Omental fat pad (tissue), 4 donors: ENCODE results near the gene DCAF7. TPM values are rescaled to one million over a fixed set of nuclear protein-coding genes. Genes with fewer than 3 reads are reported as not detected.

Experiments
- ATAC-seq: fragments of 150-250 bp; one replicate; pipeline ENCODE4 v1.9.1; 2016; ENCODE audit warnings: mild to moderate bottlenecking, moderate library complexity; ENCODE audit not compliant: low FRiP score
- DNase-seq: peaks from one replicate; pipeline ENCODE4 v3.0.0-alpha.2; 2019; ENCODE audit warnings: low spot score
- total RNA-seq, 4 donors: library from RNA; depleted of rRNA; stranded (reverse); fragments of >200 nt; gene quantifications; one replicate each; pipeline ENCODE4 v1.1.0, GENCODE V29; 2016
- TF ChIP-seq, protein P1 (sequence below), 3 donors: fragments of 450-650 bp; IDR thresholded peaks; one replicate each; pipeline ENCODE4 v1.5.1; 2016 to 2017; ENCODE audit warnings: antibody characterized with exemption in 3 of 3, mild to moderate bottlenecking in 3 of 3, moderate library complexity in 2 of 3

Gene DCAF7
- total RNA-seq, 4 donors from 2014 or later = 18.8 to 29.3 (median 27.3) TPM

DNA sequence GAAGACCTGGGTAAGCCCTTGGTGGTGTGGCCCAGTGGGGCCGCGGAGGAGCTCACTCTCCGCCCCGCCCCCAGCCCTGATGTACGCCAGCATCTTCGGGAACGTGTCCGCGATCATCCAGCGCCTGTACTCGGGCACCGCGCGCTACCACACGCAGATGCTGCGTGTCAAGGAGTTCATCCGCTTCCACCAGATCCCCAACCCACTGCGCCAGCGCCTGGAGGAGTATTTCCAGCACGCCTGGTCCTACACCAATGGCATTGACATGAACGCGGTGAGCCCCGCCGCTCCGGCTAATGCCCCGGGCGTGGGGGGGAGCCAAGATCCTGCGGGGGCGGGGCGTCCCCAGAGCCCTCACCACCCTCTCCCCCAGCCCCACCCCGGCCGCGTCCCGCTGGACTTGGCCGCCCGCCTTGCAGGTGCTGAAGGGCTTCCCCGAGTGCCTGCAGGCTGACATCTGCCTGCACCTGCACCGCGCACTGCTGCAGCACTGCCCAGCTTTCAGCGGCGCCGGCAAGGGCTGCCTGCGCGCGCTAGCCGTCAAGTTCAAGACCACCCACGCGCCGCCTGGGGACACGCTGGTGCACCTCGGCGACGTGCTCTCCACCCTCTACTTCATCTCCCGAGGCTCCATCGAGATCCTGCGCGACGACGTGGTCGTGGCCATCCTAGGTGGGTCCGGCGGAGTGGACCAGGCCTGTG, 12.1 kb upstream of the DCAF7 start:
- TF ChIP-seq, protein P1, sequence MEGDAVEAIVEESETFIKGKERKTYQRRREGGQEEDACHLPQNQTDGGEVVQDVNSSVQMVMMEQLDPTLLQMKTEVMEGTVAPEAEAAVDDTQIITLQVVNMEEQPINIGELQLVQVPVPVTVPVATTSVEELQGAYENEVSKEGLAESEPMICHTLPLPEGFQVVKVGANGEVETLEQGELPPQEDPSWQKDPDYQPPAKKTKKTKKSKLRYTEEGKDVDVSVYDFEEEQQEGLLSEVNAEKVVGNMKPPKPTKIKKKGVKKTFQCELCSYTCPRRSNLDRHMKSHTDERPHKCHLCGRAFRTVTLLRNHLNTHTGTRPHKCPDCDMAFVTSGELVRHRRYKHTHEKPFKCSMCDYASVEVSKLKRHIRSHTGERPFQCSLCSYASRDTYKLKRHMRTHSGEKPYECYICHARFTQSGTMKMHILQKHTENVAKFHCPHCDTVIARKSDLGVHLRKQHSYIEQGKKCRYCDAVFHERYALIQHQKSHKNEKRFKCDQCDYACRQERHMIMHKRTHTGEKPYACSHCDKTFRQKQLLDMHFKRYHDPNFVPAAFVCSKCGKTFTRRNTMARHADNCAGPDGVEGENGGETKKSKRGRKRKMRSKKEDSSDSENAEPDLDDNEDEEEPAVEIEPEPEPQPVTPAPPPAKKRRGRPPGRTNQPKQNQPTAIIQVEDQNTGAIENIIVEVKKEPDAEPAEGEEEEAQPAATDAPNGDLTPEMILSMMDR (IDR thresholded peaks at IDR 0.05) = no peak
- no peak for DNase-seq
- no peak for ATAC-seq

DNA sequence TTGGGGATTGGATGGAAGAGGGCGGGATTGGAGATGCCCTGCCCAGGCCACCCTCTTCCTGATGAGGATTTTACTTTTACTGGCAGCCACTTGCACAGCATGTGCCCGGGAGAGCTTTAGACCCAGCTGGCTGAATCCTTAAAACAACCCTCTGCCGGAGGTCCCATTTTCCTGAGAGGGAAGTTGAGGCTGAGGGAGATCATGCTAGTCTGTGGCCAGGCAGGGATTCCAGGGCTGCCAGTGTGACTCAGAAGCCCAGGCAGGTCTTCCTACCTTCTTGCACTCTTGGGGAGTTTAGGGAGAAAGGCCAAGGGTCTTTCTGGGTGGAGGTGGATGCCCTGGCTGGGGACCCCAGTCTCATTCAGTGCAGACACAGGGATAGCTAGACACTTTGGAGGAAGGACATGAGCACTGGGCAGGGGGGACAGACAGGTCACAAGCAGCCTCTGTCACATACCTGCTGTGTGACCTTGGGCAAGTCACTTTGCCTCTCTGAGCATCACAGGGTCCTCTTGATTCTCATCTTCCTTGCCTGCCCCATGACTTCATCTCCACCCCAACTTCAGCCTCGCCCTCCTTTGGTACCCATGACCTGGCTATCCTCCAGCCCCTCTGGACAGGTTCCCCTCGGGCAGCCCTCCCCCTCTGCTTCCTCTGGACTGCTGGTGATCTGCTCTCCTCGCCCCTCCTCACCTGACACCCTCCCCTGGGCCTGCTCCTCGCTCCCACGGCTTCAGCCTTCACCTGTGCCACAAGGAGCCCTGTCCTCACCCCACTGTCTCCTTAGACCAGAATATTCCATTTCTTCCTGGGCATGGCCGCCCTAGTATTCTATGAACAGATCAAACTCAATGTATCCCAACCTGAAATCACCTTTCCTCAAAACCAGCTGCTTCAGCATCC, 11.3 kb upstream of the DCAF7 start:
- DNase-seq (no peak), ATAC-seq (no peak)
- TF ChIP-seq, protein P1 (IDR thresholded peaks at IDR 0.05) = no peak

DNA sequence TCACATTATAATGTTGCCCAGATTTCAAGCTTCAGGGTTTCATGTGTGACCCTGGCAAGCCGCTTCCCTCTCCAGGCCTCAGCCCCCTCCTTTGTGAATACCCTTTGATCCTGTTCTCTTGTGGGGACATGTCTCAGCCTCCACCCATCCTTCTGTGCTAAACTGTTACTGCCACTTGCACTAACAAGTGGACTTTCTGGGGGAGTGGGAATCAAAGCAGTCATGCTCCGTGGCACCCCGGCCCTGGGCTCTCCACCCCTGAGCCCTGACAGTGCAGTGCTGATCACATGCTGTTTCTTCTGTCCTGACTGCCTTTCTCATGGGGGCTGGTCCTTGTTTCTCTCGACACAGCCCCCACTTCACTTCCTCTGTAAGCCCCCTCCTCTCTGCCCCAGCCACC, 9.7 kb upstream of the DCAF7 start:
- DNase-seq (no peak), ATAC-seq (no peak)
- TF ChIP-seq, protein P1 (IDR thresholded peaks at IDR 0.05) = no peak

DNA sequence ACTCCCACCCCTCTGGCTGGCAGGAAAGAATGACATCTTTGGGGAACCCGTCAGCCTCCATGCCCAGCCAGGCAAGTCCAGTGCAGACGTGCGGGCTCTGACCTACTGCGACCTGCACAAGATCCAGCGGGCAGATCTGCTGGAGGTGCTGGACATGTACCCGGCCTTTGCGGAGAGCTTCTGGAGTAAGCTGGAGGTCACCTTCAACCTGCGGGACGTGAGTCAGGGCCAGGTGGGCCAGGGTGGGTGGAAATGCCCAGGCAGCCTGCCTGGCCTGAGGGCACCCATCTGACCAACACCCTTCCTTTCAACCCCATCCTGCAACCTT, 8.1 kb upstream of the DCAF7 start:
- ATAC-seq (no peak), DNase-seq (no peak)
- TF ChIP-seq, protein P1 (IDR thresholded peaks at IDR 0.05) = no peak

DNA sequence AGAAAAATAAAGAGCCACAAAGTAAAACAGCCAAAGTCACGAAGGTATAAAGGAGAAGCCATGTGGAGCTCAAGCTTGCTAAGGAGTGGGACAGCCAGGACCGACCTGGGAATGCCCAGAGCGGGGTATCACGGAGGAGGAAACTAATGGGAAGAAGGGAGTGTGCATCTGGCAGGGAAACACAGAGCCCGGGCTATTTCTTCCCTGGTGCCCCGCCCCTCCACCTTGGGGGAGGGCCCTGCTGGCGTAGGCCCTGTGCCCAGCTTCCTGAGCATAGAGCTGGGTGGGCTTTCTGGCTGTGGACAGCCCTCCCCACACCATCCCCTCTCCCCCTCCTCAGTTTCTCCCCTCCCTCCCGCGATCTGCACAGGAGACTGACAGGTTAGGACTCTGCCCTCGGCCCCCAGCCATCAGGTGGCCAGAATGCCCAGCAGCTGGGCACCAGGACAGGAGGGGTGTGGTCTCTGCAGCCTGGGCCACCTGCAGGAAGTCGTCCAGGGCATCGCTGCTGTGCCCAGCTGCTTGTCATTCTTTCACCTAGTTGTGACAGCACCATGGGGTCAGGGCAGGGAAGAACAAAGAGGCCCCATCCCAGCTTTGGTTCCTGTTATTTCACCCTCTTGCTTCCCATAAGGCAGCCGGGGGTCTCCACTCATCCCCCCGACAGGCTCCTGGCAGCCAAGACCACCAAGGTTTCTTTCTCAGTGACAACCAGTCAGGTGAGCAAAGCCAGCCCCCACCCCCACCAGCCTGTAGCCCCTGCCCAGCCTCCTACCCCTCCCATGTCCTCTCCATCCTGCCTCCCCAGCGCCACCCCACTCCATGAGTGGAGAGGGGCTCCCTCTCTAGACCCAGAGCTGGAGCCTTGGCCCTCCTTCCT, 7.1 kb upstream of the DCAF7 start:
- ATAC-seq (no peak), DNase-seq (no peak)
- TF ChIP-seq, protein P1 (IDR thresholded peaks at IDR 0.05) = no peak

DNA sequence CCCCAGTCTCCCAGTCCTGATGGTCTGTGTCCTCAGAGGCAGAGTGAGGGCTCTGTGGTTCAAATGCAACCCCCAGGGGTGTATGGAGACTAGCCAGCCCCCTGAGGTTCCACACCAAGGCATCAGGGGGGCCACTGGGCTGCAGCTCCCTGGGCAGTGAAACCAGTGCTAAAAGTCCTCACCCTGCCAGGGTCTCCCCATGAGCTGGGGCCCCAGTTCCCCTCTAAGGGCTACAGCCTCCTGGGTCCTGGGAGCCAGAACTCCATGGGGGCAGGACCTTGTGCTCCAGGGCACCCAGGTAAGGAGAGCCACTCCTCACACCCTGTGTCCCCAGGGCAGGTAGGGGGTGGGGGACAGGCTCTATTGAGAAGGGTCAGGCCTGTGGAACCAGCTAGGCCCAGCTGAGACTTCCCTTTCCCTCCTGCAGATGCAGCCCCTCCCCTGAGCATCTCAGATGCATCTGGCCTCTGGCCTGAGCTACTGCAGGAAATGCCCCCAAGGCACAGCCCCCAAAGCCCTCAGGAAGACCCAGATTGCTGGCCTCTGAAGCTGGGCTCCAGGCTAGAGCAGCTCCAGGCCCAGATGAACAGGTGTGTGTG, 6.4 kb upstream of the DCAF7 start:
- no peak for DNase-seq
- no peak for ATAC-seq
- TF ChIP-seq, protein P1 (IDR thresholded peaks at IDR 0.05) = no peak
